ENCODE data around the gene LSM4.

The LSM4 gene

GRCh38 chr19:18286973-18287635 lies 35.8 kb downstream of the LSM4 start:
- DNase-seq (ENCODE audit: low read depth, low spot score) = no peak
- Histone ChIP-seq H3K4me1 (ENCODE audit: insufficient read depth, insufficient read length) (peaks cover 30% of the 10 kb centered on the region), H3K4me3 (ENCODE audit: insufficient read length, low read depth) (peak overlapping the region; percentile 36), H3K9ac (ENCODE audit: insufficient read length, low read depth) (peak overlapping the region; percentile 54), H3K9me3 (ENCODE audit: insufficient read depth, low read length) (no peaks in the 10 kb centered on the region), H3K27me3 (ENCODE audit: insufficient read depth, insufficient read length) (no peaks in the 10 kb centered on the region), H3K36me3 (ENCODE audit: insufficient read depth, insufficient read length, low read length) (no peaks in the 10 kb centered on the region)
- TF ChIP-seq ZNF274 (IDR thresholded peaks at IDR 0.05; ENCODE audit: low read depth, low read length) (no peak), SUZ12 (IDR thresholded peaks at IDR 0.05; ENCODE audit: extremely low read depth, insufficient read depth, insufficient read length) (no peak), YY1 (IDR thresholded peaks at IDR 0.05; ENCODE audit: insufficient read depth, insufficient read length) (no peak)

- DNase-seq (ENCODE audit: low read depth, low spot score) = no peak
- Histone ChIP-seq H3K4me1 (ENCODE audit: insufficient read depth, insufficient read length) (peaks cover 24% of the 10 kb centered on the region), H3K9ac (ENCODE audit: insufficient read length, low read depth) (peak overlapping the region; percentile 33), H3K27me3 (ENCODE audit: insufficient read depth, insufficient read length) (no peaks in the 10 kb centered on the region), H3K9me3 (ENCODE audit: insufficient read depth, low read length) (no peaks in the 10 kb centered on the region), H3K36me3 (ENCODE audit: insufficient read depth, insufficient read length, low read length) (peaks cover 8% of the 10 kb centered on the region), H3K4me3 (ENCODE audit: insufficient read length, low read depth) (no peak overlapping the region)
- no peak for TF ChIP-seq ZNF274 (IDR thresholded peaks at IDR 0.05; ENCODE audit: low read depth, low read length)
- TF ChIP-seq SUZ12 (IDR thresholded peaks at IDR 0.05; ENCODE audit: extremely low read depth, insufficient read depth, insufficient read length) = no peak
- no peak for TF ChIP-seq YY1 (IDR thresholded peaks at IDR 0.05; ENCODE audit: insufficient read depth, insufficient read length)
Measured at GRCh38 chr19:18284712-18285360, 38.0 kb downstream of the LSM4 start.

GRCh38 chr19:18283338-18283737 lies 39.5 kb downstream of the LSM4 start:
- Histone ChIP-seq H3K36me3 (ENCODE audit: insufficient read depth, insufficient read length, low read length) (peaks cover 17% of the 10 kb centered on the region), H3K4me3 (ENCODE audit: insufficient read length, low read depth) (no peak overlapping the region), H3K9ac (ENCODE audit: insufficient read length, low read depth) (no peak overlapping the region), H3K4me1 (ENCODE audit: insufficient read depth, insufficient read length) (peaks cover 25% of the 10 kb centered on the region), H3K27me3 (ENCODE audit: insufficient read depth, insufficient read length) (no peaks in the 10 kb centered on the region), H3K9me3 (ENCODE audit: insufficient read depth, low read length) (no peaks in the 10 kb centered on the region)
- DNase-seq (ENCODE audit: low read depth, low spot score) = no peak
- TF ChIP-seq ZNF274 (IDR thresholded peaks at IDR 0.05; ENCODE audit: low read depth, low read length) = no peak
- TF ChIP-seq SUZ12 (IDR thresholded peaks at IDR 0.05; ENCODE audit: extremely low read depth, insufficient read depth, insufficient read length) = no peak
- TF ChIP-seq YY1 (IDR thresholded peaks at IDR 0.05; ENCODE audit: insufficient read depth, insufficient read length) = no peak

- no peak for TF ChIP-seq ZNF274 (IDR thresholded peaks at IDR 0.05; ENCODE audit: low read depth, low read length)
- TF ChIP-seq SUZ12 (IDR thresholded peaks at IDR 0.05; ENCODE audit: extremely low read depth, insufficient read depth, insufficient read length) = no peak
- TF ChIP-seq YY1 (IDR thresholded peaks at IDR 0.05; ENCODE audit: insufficient read depth, insufficient read length) = no peak
- Histone ChIP-seq H3K9me3 (ENCODE audit: insufficient read depth, low read length) (no peaks in the 10 kb centered on the region), H3K36me3 (ENCODE audit: insufficient read depth, insufficient read length, low read length) (peaks cover 23% of the 10 kb centered on the region), H3K27me3 (ENCODE audit: insufficient read depth, insufficient read length) (no peaks in the 10 kb centered on the region), H3K4me3 (ENCODE audit: insufficient read length, low read depth) (peak overlapping the region; percentile 56), H3K9ac (ENCODE audit: insufficient read length, low read depth) (peak overlapping the region; percentile 96), H3K4me1 (ENCODE audit: insufficient read depth, insufficient read length) (peaks cover 28% of the 10 kb centered on the region)
- DNase-seq (ENCODE audit: low read depth, low spot score) = no peak
Measured at GRCh38 chr19:18282788-18283141, 40.1 kb downstream of the LSM4 start.

- peaks cover 28% of the 10 kb centered on the region for H3K4me1 ChIP-seq (ENCODE audit: insufficient read depth, insufficient read length)
- H3K9me3 ChIP-seq (ENCODE audit: insufficient read depth, low read length) = no peaks in the 10 kb centered on the region
- no peak for DNase-seq (ENCODE audit: low read depth, low spot score)
Measured at GRCh38 chr19:18282021-18282787, 40.7 kb downstream of the LSM4 start.

GRCh38 chr19:18281082-18282020 lies 41.5 kb downstream of the LSM4 start, which contains the start of gene JUND:
Gene JUND (minus strand): TSS chr19:18281622. CDS start chr19:18281484, 138 bp downstream.
- Histone ChIP-seq H3K4me3 (ENCODE audit: insufficient read length, low read depth) (peak within 1 kb of the TSS; percentile 100), H3K4me1 (ENCODE audit: insufficient read depth, insufficient read length) (peaks cover 23% of the 10 kb centered on the region), H3K36me3 (ENCODE audit: insufficient read depth, insufficient read length, low read length) (peaks cover 23% of the 10 kb centered on the region), H3K9me3 (ENCODE audit: insufficient read depth, low read length) (no peaks in the 10 kb centered on the region), H3K27me3 (ENCODE audit: insufficient read depth, insufficient read length) (no peaks in the 10 kb centered on the region), H3K9ac (ENCODE audit: insufficient read length, low read depth) (peak within 1 kb of the TSS; percentile 99)
- DNase-seq (ENCODE audit: low read depth, low spot score) = peak; percentile 96
- TF ChIP-seq YY1 (IDR thresholded peaks at IDR 0.05; ENCODE audit: insufficient read depth, insufficient read length) (no peak), SUZ12 (IDR thresholded peaks at IDR 0.05; ENCODE audit: extremely low read depth, insufficient read depth, insufficient read length) (no peak), ZNF274 (IDR thresholded peaks at IDR 0.05; ENCODE audit: low read depth, low read length) (no peak)

More at GRCh38 chr19:18282021-18282787, 40.7 kb downstream of the LSM4 start:
- Histone ChIP-seq H3K9ac (ENCODE audit: insufficient read length, low read depth) (peak overlapping the region; percentile 96), H3K36me3 (ENCODE audit: insufficient read depth, insufficient read length, low read length) (peaks cover 23% of the 10 kb centered on the region), H3K27me3 (ENCODE audit: insufficient read depth, insufficient read length) (no peaks in the 10 kb centered on the region), H3K4me3 (ENCODE audit: insufficient read length, low read depth) (peak overlapping the region; percentile 56)
- TF ChIP-seq ZNF274 (IDR thresholded peaks at IDR 0.05; ENCODE audit: low read depth, low read length) = no peak
- TF ChIP-seq YY1 (IDR thresholded peaks at IDR 0.05; ENCODE audit: insufficient read depth, insufficient read length) = no peak
- no peak for TF ChIP-seq SUZ12 (IDR thresholded peaks at IDR 0.05; ENCODE audit: extremely low read depth, insufficient read depth, insufficient read length)
